HG02840 (cell line): ENCODE measurements around the gene FHL5.
"Not testable (repeated sequence)": the region's sequence is repeated elsewhere in the genome, so short reads cannot be mapped to it uniquely, and the experiment has no call there.

Source experiments
- ATAC-seq: cut with Tn5 transposase; IDR thresholded peaks from one replicate; pipeline ENCODE4 v1.9.1; 2021; ENCODE audit warnings: mild to moderate bottlenecking, moderate library complexity, moderate number of reproducible peaks; ENCODE audit not compliant: unreplicated experiment, low FRiP score

The FHL5 gene

DNA sequence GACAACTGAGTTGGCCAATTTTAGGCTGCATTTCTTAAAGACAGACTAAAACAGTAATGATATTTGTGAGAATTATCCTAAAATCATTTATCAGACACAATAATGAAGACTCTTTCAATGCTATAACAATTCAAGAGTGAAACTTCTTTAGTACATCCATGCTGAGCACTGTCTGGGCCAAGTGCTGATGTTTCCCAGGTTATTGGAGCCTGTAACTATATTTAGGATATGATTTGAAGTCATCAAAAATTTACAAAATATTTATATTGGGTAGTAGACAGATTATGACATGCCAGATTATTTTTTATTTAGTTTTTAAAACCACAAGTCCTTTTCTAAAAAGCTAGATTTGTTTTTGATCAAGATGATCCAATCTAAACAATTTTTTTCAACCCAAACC is 45.1 kb downstream of the FHL5 start:
- ATAC-seq = no peak

DNA sequence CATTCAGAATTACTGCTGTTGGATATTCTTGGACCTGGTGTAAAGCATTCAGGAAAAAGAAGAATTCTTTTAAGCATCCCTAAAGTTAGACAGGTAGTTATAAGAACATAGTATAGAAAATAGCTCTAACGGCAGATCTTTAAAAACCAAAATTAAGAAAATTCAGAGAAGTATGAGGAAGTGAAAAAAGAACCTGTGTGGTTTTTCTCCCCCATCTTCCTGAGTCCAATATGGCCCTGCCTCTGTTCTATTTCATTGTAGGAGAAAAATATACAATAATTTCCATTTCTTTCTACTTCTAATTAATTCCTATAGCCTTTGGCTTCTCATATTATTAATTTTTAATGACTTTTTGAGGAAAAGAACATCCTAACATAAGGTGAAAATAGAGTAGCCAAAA is 47.1 kb downstream of the FHL5 start:
- ATAC-seq = peak; percentile 38

DNA sequence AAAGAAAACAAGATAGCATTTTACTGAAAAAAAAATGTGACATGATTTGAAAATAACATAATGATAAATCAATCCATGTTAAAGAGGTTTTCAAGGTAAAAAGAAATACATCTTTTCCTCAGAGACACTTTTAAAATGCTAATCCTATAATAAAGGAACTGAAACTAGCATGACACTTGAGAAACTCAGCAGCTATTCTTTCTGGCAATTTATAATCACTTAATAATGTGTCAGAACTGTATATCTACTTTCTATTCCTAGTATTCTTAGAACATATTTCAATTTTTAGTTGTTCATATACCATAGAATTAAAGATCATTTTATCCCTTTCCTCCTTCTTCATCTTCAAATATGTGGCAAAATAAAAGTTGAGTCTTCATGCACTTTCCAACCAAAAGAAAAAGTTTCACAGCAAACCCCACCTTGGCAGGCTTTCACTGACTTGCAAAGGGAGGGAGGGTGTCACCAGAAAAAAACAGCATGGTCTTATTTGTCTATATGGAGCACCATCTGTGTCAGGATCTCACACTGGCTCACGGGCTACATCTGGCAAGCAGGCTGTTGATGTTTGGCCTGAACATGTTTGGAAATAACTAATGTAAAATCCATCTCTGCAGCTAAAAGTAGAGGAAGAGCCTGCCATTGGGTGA is 48.5 kb downstream of the FHL5 start:
- ATAC-seq = peak; percentile 73

DNA sequence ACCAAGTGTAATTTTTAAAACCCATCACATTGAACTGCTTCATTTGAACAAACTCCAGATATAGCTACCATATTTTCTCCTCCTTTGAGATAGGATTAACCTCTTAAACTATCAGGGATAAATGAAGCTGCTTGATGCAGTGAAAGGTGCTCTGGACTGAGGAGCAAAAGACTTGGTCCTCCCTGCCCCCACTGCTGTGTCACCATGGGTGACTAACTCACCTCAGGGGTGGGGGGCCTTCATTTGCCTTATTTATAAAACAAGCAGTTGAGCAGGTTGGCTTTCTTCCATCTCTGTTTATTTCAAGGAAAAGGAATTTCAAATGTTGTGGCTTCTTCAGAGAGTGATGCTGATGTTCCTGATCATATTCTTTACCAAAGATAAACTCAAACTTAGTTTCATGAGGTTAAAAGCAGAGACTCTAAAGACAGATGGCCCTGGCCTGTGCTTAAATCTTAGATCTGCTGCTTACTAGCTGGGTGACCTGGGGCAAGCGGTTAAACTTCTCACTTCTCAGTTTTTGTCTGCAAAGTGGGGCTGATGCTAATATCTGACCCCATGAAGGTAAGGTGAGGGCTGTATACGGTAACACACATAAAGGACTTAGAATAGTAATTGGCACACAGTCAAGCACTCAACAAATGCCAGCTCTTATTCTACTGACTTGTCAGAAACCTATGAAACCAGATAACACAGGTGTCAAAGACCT is 50.5 kb downstream of the FHL5 start:
- ATAC-seq = no peak

DNA sequence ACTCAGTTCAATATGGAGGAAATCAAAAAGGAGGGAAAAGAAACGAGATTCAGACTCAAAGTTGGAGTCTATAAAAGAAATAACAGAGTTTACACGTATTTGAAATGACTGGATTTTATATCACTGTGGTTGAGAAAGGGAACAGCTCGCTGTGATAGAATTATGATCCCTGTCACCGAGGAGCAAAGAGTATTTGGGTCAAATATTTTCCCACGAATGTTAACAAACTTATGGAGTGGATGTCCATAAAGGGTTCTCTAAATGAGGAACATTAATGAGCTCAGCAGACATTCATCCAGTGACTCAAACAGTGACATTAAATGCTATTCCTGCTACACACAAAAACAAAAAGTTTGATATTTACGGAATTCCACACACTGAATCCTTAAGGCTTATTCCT is 57.9 kb downstream of the FHL5 start:
- ATAC-seq = no peak

DNA sequence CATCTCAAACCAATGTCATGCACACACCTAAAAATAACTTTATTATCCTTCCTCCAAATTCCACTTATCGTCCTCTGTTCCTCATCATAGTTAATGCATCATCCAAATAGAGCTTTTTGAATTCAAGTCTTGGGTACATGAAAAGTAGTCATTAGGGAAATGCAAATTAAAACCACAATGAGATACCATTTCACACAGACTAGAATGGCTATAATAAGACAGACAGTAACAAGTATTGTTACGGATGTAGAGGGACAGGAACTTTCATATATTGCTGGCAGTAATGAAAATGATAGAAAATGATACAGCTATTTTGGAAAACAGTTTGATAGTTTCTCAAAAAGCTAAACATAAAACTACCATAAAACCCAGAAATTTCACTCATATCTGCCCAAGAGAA is 59.1 kb downstream of the FHL5 start:
- no peak for ATAC-seq

DNA sequence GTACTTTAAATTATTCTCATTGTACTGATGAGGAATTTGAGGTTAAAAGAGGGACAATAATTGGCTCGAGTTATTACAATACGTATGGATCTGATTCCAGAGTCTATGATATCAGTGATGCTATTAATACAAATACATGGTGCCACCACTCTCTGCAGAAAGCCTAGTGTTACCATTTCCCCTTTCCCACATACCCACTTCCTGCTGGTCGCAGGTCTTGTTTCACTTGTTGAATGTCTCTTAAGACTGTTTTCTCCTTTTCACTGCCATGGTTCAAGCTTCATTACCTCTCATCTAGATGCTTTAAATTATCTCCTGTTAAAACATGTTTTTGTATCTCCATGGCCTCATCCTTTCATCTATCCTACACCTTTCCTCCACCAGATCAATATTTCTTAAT is 62.0 kb downstream of the FHL5 start:
- no peak for ATAC-seq

DNA sequence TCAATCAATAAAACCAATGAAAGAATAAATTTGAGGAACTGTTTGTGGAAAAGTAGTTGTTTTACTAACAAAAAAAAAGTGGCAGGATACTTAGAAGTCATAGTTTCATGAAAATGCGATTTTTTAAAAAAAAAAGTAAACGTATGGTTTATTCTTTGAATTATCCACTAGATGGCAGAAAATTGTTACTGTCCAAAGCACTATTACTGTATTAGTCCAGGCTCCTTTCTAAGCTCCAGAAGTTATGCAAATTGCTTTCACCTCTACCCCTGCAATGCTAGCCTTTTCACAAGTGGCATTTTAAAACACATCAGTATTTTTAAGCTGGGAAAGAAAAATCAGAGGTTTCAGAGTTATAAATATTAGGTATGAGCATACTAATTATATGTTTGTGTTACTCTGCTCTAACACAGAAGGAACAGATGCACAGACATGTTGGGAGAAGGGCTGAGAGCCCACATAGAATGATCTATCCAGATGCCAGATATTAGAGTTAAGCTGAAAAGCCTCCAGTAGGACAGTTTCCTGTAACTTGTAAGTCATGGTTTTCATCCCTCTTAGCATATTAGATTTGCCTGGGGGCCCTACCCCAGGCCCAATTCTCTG is 63.9 kb downstream of the FHL5 start:
- ATAC-seq = peak; percentile 94

DNA sequence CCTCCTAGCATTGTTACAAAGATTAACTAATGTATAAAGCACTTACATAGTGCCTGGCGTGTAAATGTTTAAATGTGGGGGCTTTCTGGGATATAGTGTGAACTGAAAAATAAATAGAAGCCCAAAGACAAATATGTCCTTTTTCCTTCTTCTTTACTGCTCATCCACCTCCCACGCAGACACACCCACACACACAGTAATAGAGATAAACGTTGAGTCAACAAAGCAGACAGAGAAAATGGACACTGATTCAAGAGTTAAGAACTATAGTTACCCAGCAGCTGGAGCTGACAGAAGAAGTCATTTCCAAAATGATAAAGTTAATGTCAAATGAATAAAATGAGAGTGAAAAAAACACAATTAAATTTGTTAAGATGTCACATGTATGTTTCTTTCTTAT is 68.3 kb downstream of the FHL5 start:
- no peak for ATAC-seq

DNA sequence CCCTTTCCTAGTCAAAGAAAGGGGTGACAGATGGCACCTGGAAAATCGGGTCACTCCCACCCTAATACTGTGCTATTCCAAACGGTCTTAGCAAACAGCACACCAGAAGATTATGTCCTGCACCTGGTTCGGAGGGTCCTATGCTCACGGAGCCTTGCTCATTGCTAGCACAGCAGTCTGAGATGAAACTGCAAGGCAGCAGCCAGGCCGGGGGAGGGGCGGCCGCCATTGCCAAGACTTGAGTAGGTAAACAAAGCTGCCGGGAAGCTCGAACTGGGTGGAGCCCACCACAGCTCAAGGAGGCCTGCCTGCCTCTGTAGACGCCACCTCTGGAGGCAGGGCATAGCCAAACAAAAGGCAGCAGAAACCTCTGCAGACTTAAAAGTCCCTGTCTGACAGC is 75.1 kb downstream of the FHL5 start:
- ATAC-seq = not testable (repeated sequence)

DNA sequence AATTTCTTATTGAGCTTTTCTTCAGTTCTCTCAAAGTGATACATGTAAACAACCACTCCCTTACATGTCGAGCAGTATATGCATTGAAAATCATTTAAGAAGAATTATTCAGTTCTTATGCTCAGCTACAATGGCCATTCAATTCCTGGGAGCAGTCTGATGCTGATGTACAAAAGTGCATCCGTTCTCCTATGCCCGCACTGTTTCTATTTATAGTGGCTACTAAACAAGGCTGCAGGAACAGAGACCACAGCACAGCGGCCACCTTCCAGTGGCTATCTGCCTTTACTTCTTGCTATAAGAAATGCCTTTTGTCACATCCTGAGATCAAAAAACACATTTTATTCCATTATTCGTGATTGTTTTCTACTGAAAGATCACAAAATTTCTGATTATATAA is 82.2 kb downstream of the FHL5 start:
- ATAC-seq = no peak

DNA sequence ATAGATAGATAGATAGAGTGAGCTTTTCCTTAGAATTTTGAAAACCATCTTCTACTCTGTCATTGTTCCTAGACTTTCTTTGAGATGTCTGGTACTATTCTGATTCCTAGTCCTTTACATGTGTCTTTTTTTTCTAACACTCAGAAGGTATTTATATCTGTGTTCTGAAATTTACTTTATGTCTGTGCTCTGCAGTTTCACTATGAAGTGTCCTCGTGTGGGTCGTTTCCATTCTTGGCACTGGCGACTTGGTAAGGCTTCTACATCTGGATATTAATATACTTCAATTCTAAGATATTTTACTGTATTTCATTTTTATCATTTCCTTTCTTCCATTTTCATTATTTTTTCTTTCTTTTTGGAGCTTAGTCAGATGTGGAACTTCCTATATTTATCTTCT is 87.0 kb downstream of the FHL5 start:
- ATAC-seq = no peak

DNA sequence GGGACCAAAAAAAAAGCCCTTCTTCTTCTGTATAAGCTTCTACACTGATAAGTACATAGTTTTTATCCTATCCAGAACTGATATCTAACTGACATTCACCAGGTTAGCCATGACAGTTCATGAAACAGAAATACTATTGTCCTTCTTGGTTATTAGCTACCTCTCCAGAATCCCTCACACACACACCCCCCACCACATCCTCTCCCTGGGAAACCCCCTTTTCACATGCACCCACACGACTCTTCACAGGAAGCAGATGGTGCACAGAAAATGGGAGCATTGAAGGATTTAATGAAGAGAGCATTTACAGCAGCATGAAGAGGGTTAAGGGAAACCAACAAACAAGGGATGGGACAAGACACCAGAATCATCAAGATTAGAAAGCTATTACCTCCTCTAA is 88.9 kb downstream of the FHL5 start:
- ATAC-seq = peak; percentile 85

DNA sequence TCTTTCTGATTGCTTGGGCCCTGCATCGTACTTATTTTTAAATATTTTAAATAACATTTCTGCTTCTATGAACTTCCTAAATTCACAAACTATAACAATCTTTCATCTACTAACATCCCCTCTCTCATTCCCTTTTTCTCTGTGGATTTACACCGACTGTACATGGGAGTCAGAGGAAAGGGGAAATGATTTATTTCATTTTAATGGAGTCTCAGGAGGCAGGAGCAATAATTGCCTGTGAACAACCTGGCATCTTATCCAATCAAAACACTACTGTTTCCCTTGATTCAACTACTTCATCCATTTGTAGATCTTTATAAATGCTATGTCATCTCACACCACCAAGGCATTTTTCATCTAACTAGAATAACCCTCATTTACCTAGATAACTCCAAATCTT is 89.6 kb downstream of the FHL5 start:
- no peak for ATAC-seq

DNA sequence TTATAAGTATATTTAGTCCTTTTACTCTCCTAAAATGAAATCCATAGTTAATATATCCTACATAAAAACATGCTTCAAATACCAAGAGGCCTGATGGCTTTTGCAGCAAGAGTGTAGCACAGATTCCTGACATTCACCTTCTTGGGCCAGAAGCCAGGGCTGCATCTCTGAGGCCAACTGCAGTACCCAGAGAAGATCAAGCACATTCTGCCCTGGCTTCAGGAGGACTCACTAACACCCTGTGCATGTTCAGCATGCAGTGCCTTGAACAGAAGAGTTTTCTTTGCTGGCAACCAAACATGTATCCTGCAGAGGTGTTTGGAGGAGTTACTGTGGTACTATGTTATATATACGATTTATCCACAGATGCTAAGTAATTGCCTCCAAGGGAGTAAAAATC is 90.3 kb downstream of the FHL5 start:
- ATAC-seq = no peak

DNA sequence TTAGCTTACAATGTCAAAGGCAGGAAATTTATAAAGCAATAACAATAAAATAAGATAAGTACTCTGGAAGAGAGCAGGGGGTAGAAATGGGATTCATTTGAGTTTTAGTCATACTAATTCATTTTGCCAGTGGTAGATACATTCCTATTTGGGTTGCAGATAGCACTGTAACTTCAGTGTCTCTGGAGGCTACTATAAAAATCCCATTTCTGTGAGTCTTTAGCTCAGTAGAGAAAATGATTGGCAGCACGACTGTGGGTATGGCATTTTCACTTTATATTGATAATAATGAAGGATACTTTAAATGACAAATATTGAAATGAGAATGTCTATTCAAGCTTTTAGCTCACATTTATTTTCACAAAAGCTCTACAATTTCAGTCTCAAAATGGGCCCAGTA is 93.6 kb downstream of the FHL5 start:
- ATAC-seq = no peak

DNA sequence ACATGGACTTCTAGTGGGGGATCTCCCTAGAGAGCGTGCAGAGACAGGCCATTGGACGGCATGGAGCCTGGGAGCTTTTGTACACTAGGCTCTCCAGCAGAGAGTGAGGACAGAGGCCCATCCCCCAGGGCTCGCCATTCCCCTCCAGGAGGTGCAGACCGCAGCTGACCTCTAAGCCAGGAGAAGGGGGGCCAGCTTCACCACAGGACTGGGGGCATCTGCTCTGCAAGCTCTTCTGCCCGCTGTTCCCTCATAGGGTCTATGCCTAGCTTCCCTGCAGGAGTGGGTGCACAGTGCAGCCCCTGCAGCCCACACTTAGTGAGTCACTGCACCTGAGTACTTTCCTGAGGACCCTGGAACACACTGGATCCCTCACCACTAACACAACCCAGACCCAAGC is 94.4 kb downstream of the FHL5 start:
- no peak for ATAC-seq

DNA sequence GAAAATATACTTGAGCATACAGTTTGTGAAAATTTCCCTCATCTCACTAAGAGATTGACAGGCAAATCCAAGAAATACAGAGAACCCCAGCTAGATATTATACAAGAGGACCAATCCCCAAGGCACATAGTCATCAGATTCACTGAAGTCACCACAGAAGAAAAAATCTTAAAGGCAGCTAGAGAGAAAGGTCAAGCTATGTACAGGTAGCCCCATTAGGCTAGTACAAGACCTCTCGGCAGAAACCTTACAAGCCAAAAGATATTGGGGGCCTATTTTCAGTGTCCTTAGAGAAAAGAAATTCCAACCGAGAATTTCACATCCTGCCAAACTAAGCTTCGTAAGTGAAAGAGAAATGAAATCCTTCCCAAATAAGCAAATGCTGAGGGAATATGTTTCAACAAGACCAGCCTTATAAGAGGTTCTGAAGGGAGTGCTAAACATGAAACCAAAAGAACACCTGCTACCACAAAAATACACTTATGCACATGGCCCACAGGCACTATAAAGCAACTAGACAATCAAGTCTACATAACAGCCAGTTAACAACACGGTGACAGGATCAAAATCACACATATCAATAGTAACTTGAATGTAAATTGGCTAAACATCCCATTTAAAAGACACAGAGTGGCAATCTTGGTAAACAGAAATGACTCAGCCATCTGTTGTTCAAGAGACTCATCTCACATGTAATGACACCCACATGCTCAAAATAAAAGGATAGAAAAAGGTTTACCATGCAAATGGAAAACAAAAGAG is 96.3 kb downstream of the FHL5 start:
- no peak for ATAC-seq
